Skeletal muscle satellite cell (primary cell): Measurements from ENCODE around the gene SNRNP200.
A peak's percentile ranks its signal among the peaks of the same experiment; 100 is the strongest.

ENCODE experiments used
- H3K27me3 ChIP-seq: 2 replicates; pipeline ENCODE4 v1.7.0; 2013; ENCODE audit warnings: low read length; ENCODE audit not compliant: control insufficient read depth, insufficient read depth
- H3K36me3 ChIP-seq: 2 replicates; pipeline ENCODE4 v1.7.0; 2013; ENCODE audit warnings: mild to moderate bottlenecking, control low read depth, low read length; ENCODE audit not compliant: insufficient read depth
- H3K4me1 ChIP-seq: 2 replicates; pipeline ENCODE4 v1.7.0; 2013; ENCODE audit warnings: low read length; ENCODE audit not compliant: control insufficient read depth, insufficient read depth
- H3K4me2 ChIP-seq: 2 replicates; pipeline ENCODE4 v1.7.0; 2013; ENCODE audit warnings: mild to moderate bottlenecking, low read length
- H3K4me3 ChIP-seq: 2 replicates; pipeline ENCODE4 v1.7.0; 2013; ENCODE audit warnings: low read length
- H3K9ac ChIP-seq: 2 replicates; pipeline ENCODE4 v1.7.0; 2013; ENCODE audit warnings: mild to moderate bottlenecking, low read depth, low read length, moderate library complexity
- H3K9me3 ChIP-seq: replicated peaks from 2 replicates; pipeline ENCODE4 v1.7.0; 2013; ENCODE audit warnings: mild to moderate bottlenecking, control low read depth, low read length

The SNRNP200 gene

GRCh38 chr2:96267159-96267971 lies 38.0 kb downstream of the SNRNP200 start:
- peak overlapping the region; percentile 98 for H3K9ac ChIP-seq
- peaks cover 35% of the 10 kb centered on the region for H3K36me3 ChIP-seq
- peak overlapping the region; percentile 85 for H3K4me3 ChIP-seq
- H3K27me3 ChIP-seq = no peaks in the 10 kb centered on the region
- H3K4me1 ChIP-seq = peaks cover 28% of the 10 kb centered on the region
- no peaks in the 10 kb centered on the region for H3K9me3 ChIP-seq
- peak overlapping the region; percentile 90 for H3K4me2 ChIP-seq

GRCh38 chr2:96265840-96266679 lies 39.3 kb downstream of the SNRNP200 start, which contains the start of the genes CIAO1 and TMEM127:
CIAO1 (plus strand) TSS chr2:96266225; CDS start chr2:96266351, 126 bp downstream.
TMEM127 (minus strand) TSS chr2:96265997; CDS start chr2:96265381, 616 bp downstream.
- Histone ChIP-seq H3K4me3 (peak within 1 kb of the TSS; percentile 85), H3K9me3 (no peaks in the 10 kb centered on the region), H3K4me2 (peak within 1 kb of the TSS; percentile 96), H3K9ac (peak within 1 kb of the TSS; percentile 98), H3K4me1 (peaks cover 39% of the 10 kb centered on the region), H3K27me3 (no peaks in the 10 kb centered on the region), H3K36me3 (peaks cover 28% of the 10 kb centered on the region)

- H3K4me1 ChIP-seq = peaks cover 45% of the 10 kb centered on the region
- H3K9me3 ChIP-seq = no peaks in the 10 kb centered on the region
- H3K9ac ChIP-seq = peak overlapping the region; percentile 98
- H3K4me3 ChIP-seq = peak overlapping the region; percentile 85
- peaks cover 24% of the 10 kb centered on the region for H3K36me3 ChIP-seq
- peak overlapping the region; percentile 96 for H3K4me2 ChIP-seq
- no peaks in the 10 kb centered on the region for H3K27me3 ChIP-seq
These were observed 40.0 kb downstream of the SNRNP200 start for GRCh38 chr2:96265349-96265839.

- H3K9ac ChIP-seq = peak overlapping the region; percentile 98
- peaks cover 48% of the 10 kb centered on the region for H3K4me1 ChIP-seq
- H3K36me3 ChIP-seq = peaks cover 25% of the 10 kb centered on the region
- no peaks in the 10 kb centered on the region for H3K27me3 ChIP-seq
- no peaks in the 10 kb centered on the region for H3K9me3 ChIP-seq
- H3K4me3 ChIP-seq = peak overlapping the region; percentile 85
- peak overlapping the region; percentile 96 for H3K4me2 ChIP-seq
These were observed 40.5 kb downstream of the SNRNP200 start for GRCh38 chr2:96264656-96265348.

GRCh38 chr2:96264086-96264485 lies 41.3 kb downstream of the SNRNP200 start:
- H3K4me2 ChIP-seq = peak overlapping the region; percentile 96
- H3K36me3 ChIP-seq = peaks cover 27% of the 10 kb centered on the region
- H3K27me3 ChIP-seq = no peaks in the 10 kb centered on the region
- H3K9ac ChIP-seq = peak overlapping the region; percentile 98
- peak overlapping the region; percentile 85 for H3K4me3 ChIP-seq
- no peaks in the 10 kb centered on the region for H3K9me3 ChIP-seq
- H3K4me1 ChIP-seq = peaks cover 54% of the 10 kb centered on the region

GRCh38 chr2:96262306-96262705 lies 43.0 kb downstream of the SNRNP200 start:
- peaks cover 28% of the 10 kb centered on the region for H3K36me3 ChIP-seq
- H3K9ac ChIP-seq = no peak overlapping the region
- H3K4me3 ChIP-seq = no peak overlapping the region
- no peaks in the 10 kb centered on the region for H3K27me3 ChIP-seq
- H3K9me3 ChIP-seq = no peaks in the 10 kb centered on the region
- H3K4me1 ChIP-seq = peaks cover 63% of the 10 kb centered on the region
- no peak overlapping the region for H3K4me2 ChIP-seq

GRCh38 chr2:96261328-96262003 lies 43.9 kb downstream of the SNRNP200 start:
- H3K9ac ChIP-seq = no peak overlapping the region
- no peak overlapping the region for H3K4me3 ChIP-seq
- H3K4me1 ChIP-seq = peaks cover 59% of the 10 kb centered on the region

GRCh38 chr2:96260387-96261260 lies 44.7 kb downstream of the SNRNP200 start:
- H3K4me2 ChIP-seq = peak overlapping the region; percentile 63
- no peaks in the 10 kb centered on the region for H3K27me3 ChIP-seq
- peaks cover 28% of the 10 kb centered on the region for H3K36me3 ChIP-seq
- H3K9ac ChIP-seq = no peak overlapping the region
- no peaks in the 10 kb centered on the region for H3K9me3 ChIP-seq
- H3K4me1 ChIP-seq = peaks cover 59% of the 10 kb centered on the region
- H3K4me3 ChIP-seq = peak overlapping the region; percentile 23

More at GRCh38 chr2:96261328-96262003, 43.9 kb downstream of the SNRNP200 start:
- Histone ChIP-seq H3K4me2 (no peak overlapping the region), H3K36me3 (peaks cover 28% of the 10 kb centered on the region), H3K9me3 (no peaks in the 10 kb centered on the region), H3K27me3 (no peaks in the 10 kb centered on the region)

GRCh38 chr2:96259497-96259921 lies 45.8 kb downstream of the SNRNP200 start:
- Histone ChIP-seq H3K36me3 (peaks cover 37% of the 10 kb centered on the region), H3K4me3 (no peak overlapping the region), H3K4me2 (peak overlapping the region; percentile 63), H3K9me3 (no peaks in the 10 kb centered on the region), H3K9ac (no peak overlapping the region), H3K27me3 (no peaks in the 10 kb centered on the region), H3K4me1 (peaks cover 57% of the 10 kb centered on the region)
